ENCODE measurements around the gene SPO11. TPM values are rescaled to one million over a fixed set of nuclear protein-coding genes. Genes with fewer than 3 reads are reported as not detected.

The SPO11 gene
- total RNA-seq, 2 donors from 2014 or later = 2.6 TPM; not detected in 1

GRCh38 chr20:57369596-57369995 lies 40.0 kb downstream of the SPO11 start:
- no peaks in the 10 kb centered on the region for H3K27me3 ChIP-seq (replicated peaks; ENCODE audit: insufficient read depth)
- no peaks in the 10 kb centered on the region for H3K4me1 ChIP-seq (replicated peaks)
- intact Hi-C loops (cut with DNase I) = no loop called here
- no peak overlapping the region for H3K27ac ChIP-seq
- no peak overlapping the region for H3K4me3 ChIP-seq
- H3K36me3 ChIP-seq = peaks cover 16 to 17% of the 10 kb centered on the region in 2 donors
- DNase-seq (ENCODE audit: low spot score) = no peak
- TF ChIP-seq POLR2AphosphoS5 (IDR thresholded peaks at IDR 0.05) = no peak
- TF ChIP-seq POLR2A (IDR thresholded peaks at IDR 0.05) = no peak
- TF ChIP-seq CTCF (IDR thresholded peaks at IDR 0.05) = no peak
- no peaks in the 10 kb centered on the region for H3K9me3 ChIP-seq
- WGBS = 53% methylated on average over 3 of the region's 3 CpGs

DNA sequence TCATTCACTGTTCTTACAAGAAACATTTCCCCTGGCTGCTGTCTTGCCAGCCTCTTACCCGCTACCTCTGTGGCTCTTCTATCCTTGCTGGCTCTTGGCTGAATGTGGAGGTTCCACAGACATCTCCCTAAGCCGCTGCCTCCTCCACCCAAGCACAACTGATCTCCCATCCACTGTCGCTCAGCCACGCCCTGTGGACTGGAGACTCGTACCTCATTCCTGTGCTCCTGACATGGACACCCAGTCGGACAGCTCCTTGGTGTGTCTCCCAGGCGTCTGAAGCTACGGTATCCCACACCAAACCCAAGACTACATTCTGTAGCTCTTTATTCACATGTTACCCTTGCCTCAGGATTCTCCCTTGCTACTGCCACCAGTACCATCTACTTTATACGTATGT lies 40.7 kb downstream of the SPO11 start:
- intact Hi-C loops (cut with DNase I) = no loop called here
- no peak for DNase-seq (ENCODE audit: low spot score)
- Histone ChIP-seq H3K27ac (no peak overlapping the region), H3K27me3 (replicated peaks; ENCODE audit: insufficient read depth) (no peaks in the 10 kb centered on the region), H3K9me3 (no peaks in the 10 kb centered on the region), H3K4me3 (no peak overlapping the region), H3K4me1 (replicated peaks) (no peaks in the 10 kb centered on the region), H3K36me3 (peaks cover 17 to 19% of the 10 kb centered on the region in 2 donors)
- TF ChIP-seq POLR2AphosphoS5 (IDR thresholded peaks at IDR 0.05) (no peak), POLR2A (IDR thresholded peaks at IDR 0.05) (no peak), CTCF (IDR thresholded peaks at IDR 0.05) (no peak)
- 93% methylated on average over 9 of the region's 9 CpGs for WGBS

- H3K36me3 ChIP-seq = peaks cover 17 to 19% of the 10 kb centered on the region in 2 donors
- no peaks in the 10 kb centered on the region for H3K27me3 ChIP-seq (replicated peaks; ENCODE audit: insufficient read depth)
- H3K27ac ChIP-seq = no peak overlapping the region
- 80% methylated on average over 4 of the region's 4 CpGs for WGBS
- no peak for DNase-seq (ENCODE audit: low spot score)
- H3K4me1 ChIP-seq (replicated peaks) = no peaks in the 10 kb centered on the region
- TF ChIP-seq POLR2AphosphoS5 (IDR thresholded peaks at IDR 0.05) = no peak
- no peak for TF ChIP-seq POLR2A (IDR thresholded peaks at IDR 0.05)
- no peak for TF ChIP-seq CTCF (IDR thresholded peaks at IDR 0.05)
- intact Hi-C loops (cut with DNase I) = no loop called here
- no peak overlapping the region for H3K4me3 ChIP-seq
- no peaks in the 10 kb centered on the region for H3K9me3 ChIP-seq
These were observed 41.8 kb downstream of the SPO11 start for GRCh38 chr20:57371363-57371762.

DNA sequence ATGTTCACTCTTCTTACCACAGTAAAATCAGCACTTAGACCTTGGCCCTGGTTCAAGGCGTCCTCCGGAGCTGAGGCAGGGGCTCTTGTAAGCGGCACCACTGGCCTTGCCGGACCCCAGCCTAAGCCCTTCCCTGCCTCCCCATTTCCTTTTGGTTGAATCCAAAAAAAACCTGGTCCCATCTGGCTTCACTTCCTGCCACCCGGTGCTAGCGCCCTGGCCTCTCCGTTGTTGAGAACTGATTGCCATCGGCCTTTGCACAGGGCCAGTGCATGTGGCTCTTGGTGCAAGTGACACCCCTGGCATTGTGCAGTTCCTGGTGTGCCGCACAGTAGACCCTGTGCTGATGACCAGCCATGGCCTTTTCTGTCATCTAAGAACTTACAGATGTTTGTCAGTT lies 42.6 kb downstream of the SPO11 start:
- peaks cover 17 to 19% of the 10 kb centered on the region in 2 donors for H3K36me3 ChIP-seq
- WGBS = 90% methylated on average over 9 of the region's 9 CpGs
- DNase-seq (ENCODE audit: low spot score) = no peak
- H3K27me3 ChIP-seq (replicated peaks; ENCODE audit: insufficient read depth) = no peaks in the 10 kb centered on the region
- H3K27ac ChIP-seq = no peak overlapping the region
- H3K4me1 ChIP-seq (replicated peaks) = no peaks in the 10 kb centered on the region
- intact Hi-C loops (cut with DNase I) = no loop called here
- TF ChIP-seq POLR2AphosphoS5 (IDR thresholded peaks at IDR 0.05) (no peak), CTCF (IDR thresholded peaks at IDR 0.05) (no peak), POLR2A (IDR thresholded peaks at IDR 0.05) (no peak)
- no peak overlapping the region for H3K4me3 ChIP-seq
- H3K9me3 ChIP-seq = no peaks in the 10 kb centered on the region

GRCh38 chr20:57372581-57373350 lies 43.2 kb downstream of the SPO11 start:
- Histone ChIP-seq H3K9me3 (no peaks in the 10 kb centered on the region), H3K36me3 (peaks cover 17 to 19% of the 10 kb centered on the region in 2 donors), H3K27ac (no peak overlapping the region), H3K4me1 (replicated peaks) (no peaks in the 10 kb centered on the region), H3K27me3 (replicated peaks; ENCODE audit: insufficient read depth) (no peaks in the 10 kb centered on the region), H3K4me3 (no peak overlapping the region)
- no peak for DNase-seq (ENCODE audit: low spot score)
- no peak for TF ChIP-seq POLR2AphosphoS5 (IDR thresholded peaks at IDR 0.05)
- no peak for TF ChIP-seq POLR2A (IDR thresholded peaks at IDR 0.05)
- no peak for TF ChIP-seq CTCF (IDR thresholded peaks at IDR 0.05)
- 83% methylated on average over 22 of the region's 25 CpGs for WGBS
- intact Hi-C loops (cut with DNase I) = no loop called here

Data from prostate gland (tissue), 2 donors.